HG03460 (cell line): ENCODE measurements around the gene ANKRD55.
"Not testable (repeated sequence)": the region's sequence is repeated elsewhere in the genome, so short reads cannot be mapped to it uniquely, and the experiment has no call there.

Experiments used
- ATAC-seq: cut with Tn5 transposase; IDR thresholded peaks from one replicate; pipeline ENCODE4 v1.9.1; 2021; ENCODE audit not compliant: unreplicated experiment

The ANKRD55 gene

DNA sequence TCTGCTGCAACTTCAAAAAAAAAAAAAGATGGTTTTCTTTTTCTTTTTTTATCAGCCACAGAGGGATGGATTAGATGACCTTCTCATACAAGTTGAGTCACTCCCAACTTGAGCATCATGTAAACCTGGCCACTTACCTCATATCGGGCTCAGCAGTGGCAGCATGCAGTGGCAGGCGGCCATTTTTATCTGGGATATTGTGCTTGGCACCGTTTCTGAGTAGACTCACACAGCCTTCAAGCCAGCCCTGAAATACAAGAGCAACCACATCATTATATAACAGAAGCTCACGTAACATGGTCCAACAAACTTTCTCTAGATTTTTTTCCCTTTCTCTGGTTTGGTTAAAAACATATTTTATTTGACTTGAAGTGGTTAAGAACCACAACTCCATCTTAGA lies 62.6 kb downstream of the ANKRD55 start:
- no peak for ATAC-seq

DNA sequence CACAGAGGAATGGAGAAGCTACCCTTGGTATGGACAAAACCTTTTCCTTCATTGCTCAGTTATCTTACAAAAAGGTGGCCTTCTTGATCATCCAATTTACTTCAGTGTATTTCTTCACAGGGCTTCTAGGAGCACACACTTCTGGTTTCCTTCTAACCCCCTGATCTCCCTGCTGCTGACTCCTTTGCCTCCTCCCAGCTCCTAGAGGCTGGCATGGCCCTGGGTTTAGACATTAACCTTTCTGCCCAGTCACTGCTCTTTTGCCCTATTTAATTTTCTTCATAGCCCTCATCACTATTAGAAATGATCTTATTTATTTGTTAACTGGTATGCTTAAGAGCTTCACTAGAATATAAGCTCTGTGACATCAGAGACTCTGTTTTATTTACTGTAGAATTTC lies 63.2 kb downstream of the ANKRD55 start:
- ATAC-seq = no peak

DNA sequence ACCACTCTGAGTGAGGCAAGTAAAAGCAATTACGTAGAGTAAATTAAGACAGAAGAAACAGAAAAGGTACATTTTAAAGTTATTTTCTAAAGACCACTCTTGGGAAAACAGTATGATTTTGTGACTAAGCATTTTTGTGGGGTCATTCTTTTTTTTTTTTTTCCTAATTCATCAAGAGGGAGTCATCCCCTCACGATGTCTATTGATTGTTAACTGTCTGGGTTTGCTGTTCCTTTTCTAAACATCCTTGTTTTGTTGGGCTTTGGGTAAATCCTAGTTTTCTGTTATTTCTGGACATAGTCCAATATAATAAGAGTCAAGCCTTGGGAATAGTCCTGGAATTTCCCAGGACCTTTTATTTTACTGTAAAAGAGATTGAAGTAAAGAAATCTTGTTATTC lies 63.8 kb downstream of the ANKRD55 start:
- no peak for ATAC-seq

DNA sequence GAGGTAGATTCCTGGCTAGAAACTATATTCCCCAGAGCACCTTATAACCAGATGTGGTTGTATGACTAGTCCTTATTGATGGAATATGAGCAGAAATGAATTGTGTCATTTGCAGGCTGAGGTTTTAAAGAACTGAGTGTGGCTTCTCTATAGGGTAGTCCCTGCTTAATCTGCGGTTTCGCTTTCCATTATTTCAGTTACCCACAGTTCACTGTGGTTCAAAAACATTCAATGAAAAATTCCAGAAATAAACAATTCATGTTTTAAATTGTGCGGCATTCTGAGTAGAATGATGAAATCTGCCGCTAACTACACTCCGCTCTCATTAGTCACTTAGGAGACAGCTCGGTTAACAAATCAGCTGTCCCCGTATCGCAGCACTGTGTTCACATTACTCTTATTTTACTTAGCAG lies 65.1 kb downstream of the ANKRD55 start:
- no peak for ATAC-seq

DNA sequence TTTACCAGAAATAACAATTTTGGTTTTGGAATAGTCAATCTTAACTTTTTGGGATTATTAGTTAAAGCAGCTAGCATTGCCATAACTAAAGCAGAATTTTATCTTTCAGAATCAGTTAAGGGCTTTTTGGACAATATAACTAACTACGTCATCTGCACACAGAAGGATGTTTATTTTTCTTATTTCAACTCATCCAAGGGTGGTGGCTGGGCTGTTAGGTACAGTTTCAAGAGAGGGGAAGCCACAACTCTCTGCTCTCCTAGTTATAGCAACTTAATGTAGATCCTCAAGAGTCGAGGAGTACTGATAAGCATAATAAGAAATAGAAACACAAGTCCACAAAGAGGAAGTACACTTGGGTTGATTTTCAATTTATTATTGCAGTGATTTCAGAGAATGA lies 65.6 kb downstream of the ANKRD55 start:
- no peak for ATAC-seq

DNA sequence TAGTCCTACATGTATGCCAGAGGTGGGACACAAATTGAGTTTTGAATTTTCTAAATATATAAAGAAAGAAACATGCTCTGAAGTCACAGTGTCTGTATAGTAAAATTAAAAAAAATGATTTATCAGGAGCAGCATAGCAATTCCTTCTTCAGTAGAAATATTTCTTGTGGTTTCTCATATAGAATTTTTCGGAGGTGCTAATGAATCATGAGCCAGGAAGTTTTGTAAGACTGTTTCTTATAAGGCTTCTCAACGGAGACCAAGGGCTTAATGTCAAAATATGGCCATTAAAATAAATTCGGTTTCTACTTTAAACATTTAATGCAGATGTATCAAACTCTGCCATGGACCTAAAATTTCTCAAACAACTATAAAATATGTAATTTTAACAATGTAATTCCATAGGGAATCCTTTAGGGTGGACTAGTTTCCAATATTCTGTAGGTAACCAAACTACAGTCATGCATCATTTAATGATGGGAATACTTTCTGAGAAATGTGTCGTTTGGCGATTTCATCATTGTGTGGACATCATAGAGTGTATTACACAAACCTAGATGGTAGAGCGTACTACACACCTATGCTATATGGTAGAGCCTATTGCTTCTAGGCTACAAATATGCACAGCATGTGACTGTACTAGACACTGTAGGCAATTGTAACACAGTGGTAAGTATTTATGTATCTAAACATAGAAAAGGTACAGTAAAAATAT lies 66.3 kb downstream of the ANKRD55 start:
- ATAC-seq = no peak

DNA sequence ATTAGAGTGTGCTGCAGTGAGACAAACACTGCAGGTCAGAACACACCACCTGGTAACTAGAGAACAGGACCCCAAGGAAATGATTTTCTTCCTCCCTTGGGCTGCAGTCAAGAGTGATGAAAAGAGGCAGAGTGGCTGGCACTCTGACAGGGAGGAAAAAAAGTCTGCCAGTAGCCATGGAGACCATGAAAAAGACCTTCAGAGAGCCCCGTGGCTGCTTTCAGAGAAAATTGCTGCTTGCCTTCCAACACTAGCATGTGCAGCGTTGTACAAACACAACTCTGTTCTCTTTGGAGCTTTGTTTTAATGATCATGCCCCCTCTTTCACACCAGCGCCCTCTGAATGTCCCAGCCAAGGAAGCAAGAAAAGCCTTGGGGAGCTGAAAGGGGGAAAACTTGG lies 68.8 kb downstream of the ANKRD55 start:
- ATAC-seq = no peak

DNA sequence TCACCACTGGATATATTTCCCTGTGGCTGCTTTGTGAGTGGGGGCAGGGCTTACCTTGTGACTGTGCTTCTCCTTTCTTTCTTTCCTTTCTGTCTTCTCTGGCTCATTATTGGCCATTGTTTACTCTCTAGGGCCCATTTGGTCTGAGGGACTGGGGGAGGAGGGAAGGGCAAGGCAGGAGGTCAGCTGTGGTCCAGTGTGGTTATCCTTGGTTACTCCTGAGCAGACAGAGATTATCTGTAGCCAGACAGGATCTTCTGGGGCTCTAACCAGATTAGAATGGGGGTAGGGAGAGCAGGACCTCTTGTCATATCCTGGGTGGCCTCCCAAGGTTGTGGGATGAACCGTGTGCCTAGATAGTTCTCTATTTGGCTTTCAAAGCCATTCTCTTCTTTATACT lies 71.2 kb downstream of the ANKRD55 start:
- ATAC-seq = no peak

DNA sequence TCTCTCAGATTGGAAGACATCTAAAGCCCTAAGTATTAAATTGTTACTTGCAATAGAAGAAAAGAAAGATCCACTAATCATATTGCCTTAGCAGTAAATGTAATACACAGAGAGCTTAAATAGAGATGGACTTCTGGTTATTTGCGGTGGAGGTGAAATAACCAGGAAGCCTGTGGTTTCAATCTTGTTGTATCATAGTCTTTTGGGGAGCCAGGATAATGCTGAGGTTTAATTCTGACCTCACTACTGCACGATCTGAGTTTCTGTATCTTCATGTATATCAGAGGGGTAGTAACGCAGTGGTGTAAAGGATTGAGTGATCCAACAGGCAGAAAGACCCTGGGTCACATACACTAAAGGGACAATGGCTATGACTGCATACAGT lies 71.7 kb downstream of the ANKRD55 start:
- ATAC-seq = no peak

DNA sequence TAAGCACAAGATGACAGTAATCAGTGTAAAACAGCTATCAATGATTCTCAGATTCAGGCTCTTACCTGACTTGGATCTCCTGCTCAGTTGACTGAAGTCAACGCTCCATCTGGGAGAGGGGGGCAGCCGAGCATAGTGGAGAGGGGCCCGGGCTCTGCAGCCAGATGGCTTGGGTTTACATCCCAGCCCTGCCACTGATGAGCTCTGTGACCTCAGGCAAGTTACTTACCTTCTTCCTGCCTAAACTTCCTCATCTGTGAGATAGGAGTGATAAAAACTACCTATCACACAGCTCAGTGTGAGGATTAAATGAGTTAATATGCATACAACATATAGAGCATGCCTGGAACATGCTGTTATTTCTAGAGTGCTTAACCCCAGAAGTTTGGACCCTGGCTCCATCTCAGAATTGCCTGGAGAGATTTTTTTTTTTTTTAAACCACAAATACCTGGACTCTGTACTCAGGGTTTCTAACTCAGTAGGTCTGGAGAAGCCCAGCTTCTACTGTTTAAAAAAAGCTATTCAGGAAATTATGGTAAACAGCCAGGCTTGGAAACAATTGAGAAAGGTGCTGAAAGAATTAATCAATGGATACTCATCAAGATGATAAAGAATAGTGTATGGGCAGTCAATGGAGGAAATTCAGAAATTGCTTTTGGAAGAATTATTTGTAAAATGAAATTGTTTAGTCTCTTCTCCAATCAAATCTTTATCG lies 72.2 kb downstream of the ANKRD55 start:
- ATAC-seq = no peak

DNA sequence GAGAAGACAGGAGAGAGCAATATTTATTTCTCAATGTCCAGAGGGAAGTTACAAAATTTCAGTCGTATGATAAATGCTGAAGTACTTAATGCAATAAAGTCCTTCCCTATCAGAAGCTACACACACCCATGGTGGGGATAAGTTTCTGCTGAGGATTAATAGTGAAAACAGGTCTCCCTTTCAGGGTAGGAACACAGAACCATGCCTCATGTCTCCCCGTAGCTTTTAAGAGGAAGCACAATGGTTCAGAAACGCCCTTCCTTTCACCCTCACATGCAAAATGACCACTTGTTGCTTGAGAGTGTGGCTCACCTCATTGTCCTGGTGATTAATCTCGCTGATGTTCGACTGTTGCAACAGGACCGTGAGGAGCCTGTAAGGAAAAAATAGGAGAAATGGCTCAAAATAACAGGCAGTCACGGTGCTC lies 73.6 kb downstream of the ANKRD55 start:
- ATAC-seq = no peak

DNA sequence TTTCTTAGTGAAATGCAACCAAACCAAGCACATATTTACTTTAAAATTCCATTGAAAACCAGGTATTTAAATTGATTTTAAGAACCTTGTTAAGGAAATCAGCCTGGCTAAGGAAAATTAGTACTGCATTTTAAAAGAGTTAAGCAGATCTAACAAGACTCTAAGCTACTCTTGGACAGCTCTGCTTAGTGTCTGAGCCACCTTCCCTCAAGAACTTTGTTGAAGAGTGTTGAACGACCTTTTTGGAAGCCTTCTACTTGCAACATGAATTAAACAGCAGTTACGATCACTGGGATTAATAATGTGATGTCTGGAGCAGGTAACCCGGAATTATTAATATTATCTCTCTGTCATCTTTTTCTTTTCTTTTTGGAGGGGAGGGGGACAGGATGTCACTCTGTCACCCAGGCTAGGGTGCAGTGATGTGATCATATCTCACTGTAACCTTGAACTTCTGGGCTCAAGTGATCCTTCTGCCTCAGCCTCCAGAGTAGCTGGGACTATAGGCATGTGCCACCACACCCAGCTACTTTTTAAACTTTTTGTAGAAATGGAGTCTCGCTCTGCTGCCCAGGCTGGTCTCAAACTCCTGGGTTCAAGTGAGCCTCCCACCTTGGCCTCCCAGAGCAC lies 74.7 kb downstream of the ANKRD55 start:
- no peak for ATAC-seq

DNA sequence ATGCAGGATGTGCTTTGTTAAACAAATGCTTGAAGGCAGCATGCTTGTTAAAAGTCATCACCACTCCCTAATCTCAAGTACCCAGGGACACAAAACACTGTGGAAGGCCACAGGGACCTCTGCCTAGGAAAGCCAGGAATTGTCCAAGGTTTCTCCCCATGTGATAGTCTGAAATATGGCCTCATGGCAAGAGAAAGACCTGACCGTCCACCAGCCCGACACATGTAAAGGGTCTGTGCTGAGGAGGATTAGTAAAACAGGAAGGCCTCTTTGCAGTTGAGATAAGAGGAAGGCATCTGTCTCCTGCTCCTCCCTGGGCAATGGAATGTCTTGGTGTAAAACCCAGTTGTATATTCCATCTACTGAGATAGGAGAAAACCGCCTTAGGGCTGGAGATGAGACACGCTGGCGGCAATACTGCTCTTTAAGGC lies 75.9 kb downstream of the ANKRD55 start:
- not testable (repeated sequence) for ATAC-seq

DNA sequence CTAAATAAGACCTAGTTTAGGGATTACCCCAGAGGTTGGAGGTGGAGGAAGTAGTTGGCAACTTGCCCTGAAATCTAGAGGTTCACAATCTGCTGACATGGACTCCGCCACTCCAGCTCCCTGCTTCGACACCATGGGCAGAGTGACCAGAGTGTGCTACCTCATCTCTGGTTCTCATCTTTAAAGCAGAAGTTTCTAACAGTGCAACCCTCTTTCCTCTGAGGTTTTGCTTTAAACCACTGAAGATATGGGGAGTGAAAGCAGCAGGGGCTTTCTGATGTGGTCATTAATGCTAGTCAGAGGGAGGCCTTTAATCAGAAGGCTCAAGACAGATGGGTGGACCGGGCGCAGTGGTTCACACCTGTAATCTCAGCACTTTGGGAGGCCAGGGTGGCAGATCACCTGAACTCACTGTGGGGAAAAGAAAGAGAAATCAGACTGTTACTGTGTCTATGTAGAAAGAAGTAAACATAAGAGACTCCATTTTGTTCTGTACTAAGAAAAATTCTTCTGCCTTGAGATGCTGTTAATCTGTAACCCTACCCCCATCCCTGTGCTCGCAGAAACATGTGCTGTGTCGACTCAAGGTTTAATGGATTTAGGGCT lies 76.4 kb downstream of the ANKRD55 start:
- ATAC-seq = peak; percentile 61

DNA sequence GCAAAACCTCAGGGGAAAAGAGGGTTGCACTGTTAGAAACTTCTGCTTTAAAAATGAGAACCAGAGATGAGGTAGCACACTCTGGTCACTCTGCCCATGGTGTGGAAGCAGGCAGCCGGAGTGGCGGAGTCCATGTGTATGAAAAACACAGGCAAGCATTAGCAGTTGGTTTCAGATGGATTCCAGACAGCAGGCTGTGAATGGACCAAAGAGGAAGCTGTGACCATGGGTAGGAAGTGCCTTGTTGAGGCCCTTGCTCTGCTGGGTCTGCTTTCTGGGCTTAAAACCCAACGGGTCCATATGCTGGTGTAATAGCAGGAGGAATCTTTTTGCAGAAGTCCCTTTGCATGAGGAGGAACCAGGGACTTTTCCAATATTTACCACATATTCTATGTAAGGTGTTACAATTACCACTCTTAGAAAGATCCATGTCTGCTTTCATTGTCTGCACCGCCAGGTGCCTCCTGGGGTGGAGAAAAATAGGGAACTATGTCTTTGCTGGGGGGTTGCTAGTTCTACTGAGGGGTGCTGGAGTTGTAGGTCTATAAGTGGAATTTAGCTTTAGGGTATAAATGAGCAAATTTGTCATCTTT lies 77.0 kb downstream of the ANKRD55 start:
- peak; percentile 10 for ATAC-seq

DNA sequence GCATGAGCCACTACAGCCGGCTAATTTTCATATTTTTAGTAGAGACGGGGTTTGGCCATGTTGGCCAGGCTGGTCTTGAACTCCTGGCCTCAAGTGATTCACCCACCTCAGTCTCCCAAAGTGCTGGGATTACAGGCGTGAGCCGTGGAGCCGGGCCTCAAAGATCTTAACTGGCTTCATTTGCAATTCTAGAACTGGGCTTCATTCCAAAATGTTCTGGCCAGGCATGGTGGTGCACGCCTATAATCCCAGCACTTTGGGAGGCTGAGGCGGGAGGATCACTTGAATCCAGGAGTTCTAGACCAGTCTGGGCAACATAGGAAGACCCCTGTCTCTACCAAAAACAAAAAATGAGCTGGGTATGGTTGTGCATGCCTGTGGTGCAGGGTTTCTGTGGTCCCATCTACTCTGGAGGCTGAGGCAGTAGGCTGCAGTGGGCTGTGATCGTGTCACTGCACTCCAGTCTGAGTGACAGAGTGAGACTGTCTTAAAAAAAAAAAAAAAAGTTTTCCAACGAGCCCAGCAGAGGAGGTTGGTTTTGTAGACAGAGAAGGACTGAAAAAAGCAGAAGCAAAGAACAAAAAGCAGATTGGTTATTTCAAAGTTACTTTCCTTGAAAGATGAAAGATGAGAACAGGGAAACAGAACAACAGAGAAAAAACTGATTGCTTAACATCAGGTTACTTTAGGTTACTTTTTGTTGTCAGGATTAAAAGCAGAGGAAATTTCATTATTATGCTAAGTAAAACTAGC lies 78.2 kb downstream of the ANKRD55 start:
- ATAC-seq = no peak

DNA sequence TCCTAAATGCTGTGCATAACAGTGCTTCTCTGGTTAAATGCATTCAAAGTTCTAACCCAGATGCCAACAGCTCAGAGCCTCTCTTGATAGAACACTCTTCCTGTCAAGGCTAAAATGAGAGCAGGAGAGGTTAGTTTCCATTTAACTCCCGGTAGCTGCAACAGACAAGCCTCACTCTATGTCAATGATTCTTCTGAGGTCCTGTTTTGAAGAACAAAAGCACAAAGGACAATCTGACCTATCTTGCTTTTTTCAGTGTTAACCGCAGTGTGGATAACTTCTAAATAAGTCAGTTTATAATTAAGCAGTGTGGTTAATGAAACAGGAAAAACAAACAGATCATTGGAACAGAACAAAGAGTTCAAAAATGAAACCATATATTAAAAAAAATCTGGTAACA lies 80.7 kb downstream of the ANKRD55 start:
- no peak for ATAC-seq

DNA sequence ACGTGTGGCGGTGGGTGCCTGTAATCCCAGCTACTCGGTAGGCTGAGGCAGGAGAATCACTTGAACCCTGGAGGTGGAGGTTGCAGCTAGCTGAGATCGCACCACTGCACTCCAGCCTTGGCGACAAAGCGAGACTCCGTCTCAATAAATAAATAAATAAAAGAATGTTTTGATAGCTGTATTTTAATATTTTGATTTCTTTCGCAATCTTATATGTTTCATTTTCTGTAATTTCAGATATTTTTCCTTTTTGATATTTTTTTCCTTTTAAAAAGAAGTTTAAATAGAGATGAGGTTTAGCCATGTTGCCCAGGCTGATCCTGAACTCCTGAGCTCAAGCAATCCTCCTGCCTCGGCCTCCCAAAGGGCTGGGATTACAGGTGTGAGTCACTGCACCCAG lies 82.4 kb downstream of the ANKRD55 start:
- ATAC-seq = not testable (repeated sequence)

DNA sequence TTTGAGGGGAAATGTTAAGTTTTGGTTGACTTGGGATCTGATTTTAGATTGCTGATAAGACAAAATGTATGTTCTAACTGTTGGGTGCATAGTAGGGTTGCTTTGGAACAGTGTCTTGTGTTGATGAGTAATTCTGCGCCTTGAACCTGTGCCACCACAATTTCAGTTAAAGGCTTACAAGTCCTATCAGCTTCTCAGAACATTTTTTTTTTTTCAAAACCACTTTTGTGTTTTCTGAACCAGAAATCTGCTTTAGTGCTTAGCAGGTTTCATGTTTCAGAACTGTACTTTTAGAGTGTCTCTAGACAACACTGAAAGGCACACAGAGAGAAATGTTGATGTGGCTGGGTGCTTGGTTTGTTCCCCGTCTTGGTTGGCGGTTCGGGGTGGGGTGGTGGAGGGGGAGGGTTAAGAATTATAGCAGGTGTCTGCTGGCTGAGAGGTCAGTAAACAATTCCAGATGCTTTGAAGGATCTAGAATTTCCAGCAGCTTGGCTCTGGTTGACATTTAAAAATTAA lies 84.6 kb downstream of the ANKRD55 start:
- peak; percentile 88 for ATAC-seq

DNA sequence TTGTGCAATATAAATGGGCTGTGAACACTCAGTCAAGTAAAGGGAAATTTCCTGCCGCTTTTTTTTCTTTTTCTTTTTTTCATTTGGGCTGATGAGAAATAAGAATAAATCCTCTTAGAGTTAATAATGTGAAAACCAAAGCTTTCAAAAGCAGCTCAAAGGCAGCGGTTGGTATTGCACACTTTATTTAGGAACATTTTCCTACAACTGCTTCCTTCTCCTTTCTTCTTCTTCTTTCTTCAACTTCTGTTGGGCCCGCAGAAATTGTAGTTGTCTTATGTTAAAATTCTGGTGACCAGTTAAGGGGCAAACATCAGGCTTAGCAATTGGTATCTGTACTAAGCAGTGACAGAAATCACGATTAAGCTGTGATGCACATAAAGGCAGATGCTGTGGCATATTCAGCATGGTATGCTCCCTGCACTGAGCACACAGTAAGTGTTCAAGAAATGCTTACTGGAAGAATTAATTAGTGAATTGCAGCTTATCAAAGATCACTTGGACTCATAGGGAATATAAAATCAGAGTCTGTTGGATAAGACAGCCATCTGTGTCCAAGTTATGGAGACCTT lies 85.4 kb downstream of the ANKRD55 start:
- no peak for ATAC-seq
